ENCODE measurements around the gene MYPN.

DNA sequence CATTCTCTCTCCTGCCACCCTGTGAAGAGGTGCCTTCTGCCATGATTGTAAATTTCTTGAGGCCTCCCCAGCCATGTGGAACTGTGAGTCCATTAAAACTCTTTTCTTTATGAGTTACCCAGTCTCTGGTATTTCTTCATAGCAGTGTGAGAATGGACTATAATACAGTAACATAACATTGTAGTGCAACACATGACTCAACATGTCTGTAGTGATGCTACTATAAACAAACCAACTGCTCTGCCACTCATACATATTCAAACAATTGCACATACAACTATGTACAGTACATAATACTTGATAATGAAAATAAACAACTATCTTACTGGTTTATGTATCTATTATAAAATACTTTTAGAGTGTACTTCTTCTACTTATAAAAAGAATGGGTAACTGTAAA is 115.5 kb downstream of the MYPN start:
- no peak for TF ChIP-seq YY1 (IDR thresholded peaks at IDR 0.05)
- TF ChIP-seq, protein P1, sequence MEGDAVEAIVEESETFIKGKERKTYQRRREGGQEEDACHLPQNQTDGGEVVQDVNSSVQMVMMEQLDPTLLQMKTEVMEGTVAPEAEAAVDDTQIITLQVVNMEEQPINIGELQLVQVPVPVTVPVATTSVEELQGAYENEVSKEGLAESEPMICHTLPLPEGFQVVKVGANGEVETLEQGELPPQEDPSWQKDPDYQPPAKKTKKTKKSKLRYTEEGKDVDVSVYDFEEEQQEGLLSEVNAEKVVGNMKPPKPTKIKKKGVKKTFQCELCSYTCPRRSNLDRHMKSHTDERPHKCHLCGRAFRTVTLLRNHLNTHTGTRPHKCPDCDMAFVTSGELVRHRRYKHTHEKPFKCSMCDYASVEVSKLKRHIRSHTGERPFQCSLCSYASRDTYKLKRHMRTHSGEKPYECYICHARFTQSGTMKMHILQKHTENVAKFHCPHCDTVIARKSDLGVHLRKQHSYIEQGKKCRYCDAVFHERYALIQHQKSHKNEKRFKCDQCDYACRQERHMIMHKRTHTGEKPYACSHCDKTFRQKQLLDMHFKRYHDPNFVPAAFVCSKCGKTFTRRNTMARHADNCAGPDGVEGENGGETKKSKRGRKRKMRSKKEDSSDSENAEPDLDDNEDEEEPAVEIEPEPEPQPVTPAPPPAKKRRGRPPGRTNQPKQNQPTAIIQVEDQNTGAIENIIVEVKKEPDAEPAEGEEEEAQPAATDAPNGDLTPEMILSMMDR (IDR thresholded peaks at IDR 0.05; ENCODE audit: low read depth, low read length, missing input control) = no peak
- TF ChIP-seq ZBTB33 (IDR thresholded peaks at IDR 0.05) = no peak
- no peak for TF ChIP-seq JUND (IDR thresholded peaks at IDR 0.05)
- TF ChIP-seq RXRA (IDR thresholded peaks at IDR 0.05) = no peak
- no peak for TF ChIP-seq TAF1 (conservative IDR thresholded peaks at IDR 0.05)
- TF ChIP-seq GABPA (IDR thresholded peaks at IDR 0.05 in 1 of 2, conservative IDR thresholded peaks at IDR 0.05 in 1 of 2) = no peak
